Peyer's patch (tissue), 4 donors: ENCODE measurements around the gene SLC27A5. TPM values are rescaled to one million over a fixed set of nuclear protein-coding genes. Genes with fewer than 3 reads are reported as not detected.
A peak's percentile ranks its signal among the peaks of the same experiment; 100 is the strongest.

Source experiments
- DNase-seq, 3 donors: peaks; one replicate each; pipeline ENCODE4 v3.0.0-alpha.2; 2017 to 2019
- H3K27ac ChIP-seq, 4 donors: fragments of 200-600 bp; sonication (generic); one replicate each; pipeline ENCODE4 v1.5.1; 2016 to 2019
- H3K27me3 ChIP-seq, 2 donors: fragments of 200-600 bp; sonication (generic); one replicate each; pipeline ENCODE4 v1.5.1; 2019
- H3K36me3 ChIP-seq, 3 donors: fragments of 200-600 bp; sonication (generic); one replicate each; pipeline ENCODE4 v1.5.1; 2016 to 2019
- H3K4me1 ChIP-seq, 4 donors: fragments of 200-600 bp; sonication (generic); one replicate each; pipeline ENCODE4 v1.5.1; 2016 to 2019
- H3K4me3 ChIP-seq, 4 donors: fragments of 200-600 bp; sonication (generic); 1 replicate in 3 of 4; 2 replicates in 1 of 4; pipeline ENCODE4 v1.5.1; 2016 to 2019; ENCODE audit warnings: mild to moderate bottlenecking in 1 of 4
- H3K9me3 ChIP-seq, 4 donors: fragments of 200-600 bp; sonication (generic); one replicate each; pipeline ENCODE4 v1.5.1; 2016 to 2019; ENCODE audit warnings: mild to moderate bottlenecking in 1 of 4
- POLR2A ChIP-seq, 2 donors: fragments of 450-650 bp; IDR thresholded peaks; one replicate each; pipeline ENCODE4 v1.5.1; 2017; ENCODE audit warnings: antibody characterized with exemption in 2 of 2, mild to moderate bottlenecking in 2 of 2, moderate library complexity in 2 of 2
- total RNA-seq, 4 donors: library from RNA; depleted of rRNA; stranded (reverse); fragments of >200 nt; gene quantifications; one replicate each; pipeline ENCODE4 v1.1.0, GENCODE V29; 2016
- TF ChIP-seq, protein P1 (sequence below), 6 experiments: fragments of 450-650 bp in 4 of 6; fragments of 200-600 bp in 2 of 6; sonication (generic) in 1 of 6; IDR thresholded peaks; one replicate each; pipeline ENCODE4 v1.5.1; 2017 to 2019; ENCODE audit warnings: antibody characterized with exemption in 6 of 6, mild to moderate bottlenecking in 3 of 6, moderate library complexity in 1 of 6

SLC27A5 gene
- total RNA-seq, 4 donors from 2014 or later, result 0.88 to 6.3 (median 2.3) TPM

DNA sequence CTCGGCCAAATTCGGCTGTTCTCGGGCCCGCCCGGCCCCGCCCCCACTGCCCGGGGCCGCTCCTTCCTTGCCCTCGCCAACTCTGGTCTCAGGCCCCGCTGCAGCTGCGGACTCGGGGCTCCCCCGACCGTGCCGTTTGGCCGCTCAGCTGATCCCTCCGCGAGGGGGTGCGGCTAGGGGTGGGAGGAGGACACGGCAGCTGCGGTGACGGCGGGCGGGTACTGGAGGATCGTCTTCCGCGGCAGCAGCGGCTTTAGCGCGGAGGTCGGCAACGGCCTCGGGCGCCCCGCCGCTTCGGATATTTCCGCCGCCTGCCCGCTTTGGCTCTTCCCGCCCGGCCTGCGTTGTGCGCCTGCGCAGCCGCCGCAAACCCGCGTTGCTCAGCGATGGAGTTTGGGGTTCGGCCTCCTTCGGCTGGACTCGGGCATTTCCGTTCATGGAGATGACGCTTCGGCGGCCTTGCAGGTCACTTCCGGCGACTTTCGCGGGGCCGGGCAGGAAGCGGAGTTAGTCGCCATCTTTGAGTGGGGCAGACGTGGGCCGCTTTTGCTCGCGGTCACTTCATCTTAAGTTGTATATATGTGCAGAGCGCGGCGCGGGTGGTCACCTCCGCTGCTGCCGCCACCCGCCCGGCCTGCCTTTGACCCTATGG lies 47.0 kb upstream of the SLC27A5 start:
- no peaks in the 10 kb centered on the region for H3K9me3 ChIP-seq
- peaks cover 4 to 67% (median 42%) of the 10 kb centered on the region in 4 donors for H3K4me1 ChIP-seq
- DNase-seq, result peak; percentile 99 to 100 (median 99)
- TF ChIP-seq POLR2A (IDR thresholded peaks at IDR 0.05), result peak; percentile 70 to 75
- TF ChIP-seq, protein P1, sequence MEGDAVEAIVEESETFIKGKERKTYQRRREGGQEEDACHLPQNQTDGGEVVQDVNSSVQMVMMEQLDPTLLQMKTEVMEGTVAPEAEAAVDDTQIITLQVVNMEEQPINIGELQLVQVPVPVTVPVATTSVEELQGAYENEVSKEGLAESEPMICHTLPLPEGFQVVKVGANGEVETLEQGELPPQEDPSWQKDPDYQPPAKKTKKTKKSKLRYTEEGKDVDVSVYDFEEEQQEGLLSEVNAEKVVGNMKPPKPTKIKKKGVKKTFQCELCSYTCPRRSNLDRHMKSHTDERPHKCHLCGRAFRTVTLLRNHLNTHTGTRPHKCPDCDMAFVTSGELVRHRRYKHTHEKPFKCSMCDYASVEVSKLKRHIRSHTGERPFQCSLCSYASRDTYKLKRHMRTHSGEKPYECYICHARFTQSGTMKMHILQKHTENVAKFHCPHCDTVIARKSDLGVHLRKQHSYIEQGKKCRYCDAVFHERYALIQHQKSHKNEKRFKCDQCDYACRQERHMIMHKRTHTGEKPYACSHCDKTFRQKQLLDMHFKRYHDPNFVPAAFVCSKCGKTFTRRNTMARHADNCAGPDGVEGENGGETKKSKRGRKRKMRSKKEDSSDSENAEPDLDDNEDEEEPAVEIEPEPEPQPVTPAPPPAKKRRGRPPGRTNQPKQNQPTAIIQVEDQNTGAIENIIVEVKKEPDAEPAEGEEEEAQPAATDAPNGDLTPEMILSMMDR (IDR thresholded peaks at IDR 0.05), result no peak
- H3K36me3 ChIP-seq, result peaks cover 0 to 16% (median 0%) of the 10 kb centered on the region in 3 donors
- H3K27me3 ChIP-seq, result no peaks in the 10 kb centered on the region
- H3K4me3 ChIP-seq, result peak overlapping the region; percentile 58 to 84 (median 76)
- H3K27ac ChIP-seq, result peak overlapping the region; percentile 93 to 100 (median 99)

DNA sequence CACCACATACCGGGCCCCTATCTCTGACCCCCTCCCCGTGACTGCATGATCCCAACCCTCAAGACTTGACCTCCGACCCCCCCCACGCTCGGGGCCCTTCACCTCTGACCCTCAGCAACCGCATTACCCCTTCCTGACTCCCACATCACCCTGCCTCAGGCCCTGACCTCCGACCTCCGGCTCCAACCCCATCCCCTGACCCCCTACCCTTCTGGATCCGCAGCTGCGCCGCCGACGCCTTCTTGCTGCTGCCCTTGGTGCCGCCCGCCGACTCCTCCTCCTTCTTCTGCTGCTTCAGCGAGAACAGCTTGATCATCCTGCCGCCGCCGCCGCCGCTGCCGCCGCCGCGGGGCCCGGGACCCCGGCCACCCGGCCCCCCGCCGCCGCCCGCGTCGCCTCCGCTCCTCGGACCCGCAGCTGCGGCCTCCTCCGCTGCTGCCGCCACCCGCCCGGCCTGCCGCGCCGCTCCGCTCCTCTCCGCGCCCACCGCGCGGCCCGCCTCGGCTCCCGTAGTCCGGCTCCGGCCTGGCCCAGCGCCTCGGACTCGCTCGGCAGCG lies 46.4 kb upstream of the SLC27A5 start, which contains the start of gene UBE2M:
TSS of gene UBE2M (minus strand) at position 546 of the 557 bp plus-strand sequence. CDS start at position 316, 230 bp downstream.
- TF ChIP-seq, protein P1 (IDR thresholded peaks at IDR 0.05), result no peak
- TF ChIP-seq POLR2A (IDR thresholded peaks at IDR 0.05), result no peak
- Histone ChIP-seq H3K36me3 (peaks cover 0 to 16% (median 0%) of the 10 kb centered on the region in 3 donors), H3K27ac (peak within 1 kb of the TSS; percentile 93 to 100 (median 99)), H3K9me3 (no peaks in the 10 kb centered on the region), H3K27me3 (no peaks in the 10 kb centered on the region), H3K4me3 (peak within 1 kb of the TSS; percentile 58 to 84 (median 76)), H3K4me1 (peaks cover 4 to 67% (median 41%) of the 10 kb centered on the region in 4 donors)
- peak in 2 of 3 donors; percentile 48 to 80 for DNase-seq

DNA sequence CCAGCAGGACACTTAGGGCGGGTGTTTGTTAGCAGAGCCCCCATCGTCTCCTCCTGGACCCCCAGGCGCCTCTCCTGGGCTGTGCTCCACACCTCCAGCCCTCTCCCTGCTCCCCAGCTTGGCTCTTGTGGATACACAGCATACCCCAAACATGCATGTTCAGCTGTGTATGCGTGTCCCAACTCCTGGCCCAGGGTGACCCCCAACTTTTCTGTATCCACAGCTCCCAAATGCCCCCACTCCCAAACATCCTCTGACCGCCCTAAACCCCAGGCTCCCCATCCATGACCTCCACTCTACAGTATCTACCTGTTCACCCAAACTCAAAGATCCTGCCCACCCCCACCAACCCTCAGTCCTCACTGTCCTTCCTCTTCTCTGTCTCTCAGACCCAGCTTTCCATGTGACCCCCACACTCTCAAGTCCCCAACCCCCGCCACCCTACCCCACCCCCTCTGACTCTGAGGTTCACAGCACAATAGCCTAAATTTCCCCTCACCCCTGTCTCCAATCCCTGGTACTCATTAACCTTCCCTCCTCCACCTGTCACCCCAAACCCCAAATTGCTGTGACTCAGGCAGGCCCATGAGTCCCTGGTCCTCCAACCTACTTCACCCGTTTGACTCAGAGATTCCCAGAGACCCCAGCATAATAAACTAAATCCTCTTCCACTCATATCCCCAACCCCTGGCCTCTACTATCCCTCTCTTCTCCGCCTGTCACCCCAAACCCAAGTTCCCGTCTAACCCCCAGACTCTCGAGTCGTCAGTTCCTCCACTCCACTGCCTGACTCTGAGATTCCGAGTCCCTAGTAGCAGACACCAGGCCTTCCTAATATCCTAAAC lies 45.7 kb upstream of the SLC27A5 start:
- Histone ChIP-seq H3K36me3 (peaks cover 0 to 23% (median 0%) of the 10 kb centered on the region in 3 donors), H3K27ac (peak overlapping the region; percentile 93 to 100 (median 99)), H3K4me3 (peak overlapping the region; percentile 58 to 84 (median 76)), H3K4me1 (peaks cover 0 to 60% (median 36%) of the 10 kb centered on the region in 4 donors), H3K9me3 (no peaks in the 10 kb centered on the region), H3K27me3 (no peaks in the 10 kb centered on the region)
- DNase-seq, result peak in 1 of 3 donors; percentile 45
- no peak for TF ChIP-seq POLR2A (IDR thresholded peaks at IDR 0.05)
- TF ChIP-seq, protein P1 (IDR thresholded peaks at IDR 0.05), result no peak

DNA sequence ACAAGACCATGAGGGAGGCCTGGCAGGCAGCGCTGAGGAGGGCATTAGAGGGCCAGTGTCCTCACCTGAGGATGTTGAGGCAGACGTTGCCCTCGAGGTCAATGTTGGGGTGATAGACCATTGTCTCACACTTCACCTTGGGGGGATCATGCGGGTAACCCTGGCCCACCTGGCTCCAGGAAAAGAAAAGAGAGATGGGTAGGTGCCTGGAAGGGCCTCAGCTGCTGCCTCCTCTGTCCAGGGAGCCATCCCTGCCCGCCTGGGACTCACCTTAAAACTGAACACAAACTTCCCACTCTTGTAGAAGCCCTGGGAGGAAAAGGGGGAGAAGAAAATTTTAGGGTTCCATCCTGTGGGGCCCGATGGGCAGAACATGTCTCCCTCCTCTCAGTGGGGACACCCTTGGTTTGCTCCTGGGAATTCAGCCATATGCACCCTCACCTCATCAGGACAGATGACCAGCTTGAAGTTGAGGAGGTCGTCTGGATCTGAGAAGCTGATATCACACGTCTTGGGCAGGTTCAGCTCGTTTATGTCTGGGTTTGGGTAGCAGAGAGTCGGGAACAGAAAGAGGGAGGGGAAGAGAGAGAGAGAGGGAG lies 44.9 kb upstream of the SLC27A5 start:
- Histone ChIP-seq H3K9me3 (no peaks in the 10 kb centered on the region), H3K4me1 (peaks cover 0 to 53% (median 29%) of the 10 kb centered on the region in 4 donors), H3K4me3 (peak overlapping the region in 3 of 4 donors; percentile 72 to 84 (median 80)), H3K27me3 (no peaks in the 10 kb centered on the region), H3K36me3 (peaks cover 0 to 31% (median 0%) of the 10 kb centered on the region in 3 donors), H3K27ac (peak overlapping the region; percentile 93 to 100 (median 99))
- no peak for DNase-seq
- no peak for TF ChIP-seq POLR2A (IDR thresholded peaks at IDR 0.05)
- TF ChIP-seq, protein P1 (IDR thresholded peaks at IDR 0.05), result no peak
